IMR-90 (cell line): Measurements from ENCODE around the gene RPEL1. TPM values are rescaled to one million over a fixed set of nuclear protein-coding genes. Genes with fewer than 3 reads are reported as not detected.
"Not testable (repeated sequence)": the region's sequence is repeated elsewhere in the genome, so short reads cannot be mapped to it uniquely, and the experiment has no call there.

Source experiments
- ATAC-seq: fragments of 200-7000 bp; cut with Tn5 transposase; 2 replicates; pipeline ENCODE4 v1.9.1; 2020; ENCODE audit warnings: low read depth, mild to moderate bottlenecking, moderate library complexity
- BruUV-seq: library from RNA; stranded (reverse); fragments of 400-500 nt; replicated peaks from 2 replicates; lab custom pipeline; 2021; lab: Mats Ljungman, UMichigan
- CTCF ChIA-PET: fragments of 300-600 bp; formaldehyde crosslinking; extraction: SDS; loops from one replicate; lab custom pipeline; 2021; ENCODE audit warnings: antibody characterized with exemption; lab: Yijun Ruan, JAX
- POLR2A ChIA-PET: fragments of 300-600 bp; sonication (Branson Sonifier 250); formaldehyde crosslinking; loops from one replicate; lab custom pipeline; 2022; ENCODE audit warnings: antibody characterized with exemption; ENCODE audit not compliant: unreplicated experiment; lab: Charles Lee
- DNase-seq: peaks from one replicate; pipeline ENCODE4 v3.0.0; 2013
- H2AFZ ChIP-seq: replicated peaks from 2 replicates; pipeline ENCODE3; 2013; ENCODE audit warnings: low read length, mild to moderate bottlenecking; ENCODE audit not compliant: poor library complexity
- H2AK5ac ChIP-seq: 2 replicates; pipeline ENCODE4 v1.6.1; 2013; ENCODE audit warnings: low read depth, low read length, inconsistent platforms
- H2AK9ac ChIP-seq: replicated peaks from 2 replicates; pipeline ENCODE3; 2013; ENCODE audit warnings: mild to moderate bottlenecking, low read depth, low read length, moderate library complexity; ENCODE audit not compliant: poor library complexity
- H2BK120ac ChIP-seq: 2 replicates; pipeline ENCODE4 v1.6.1; 2013; ENCODE audit warnings: low read depth, low read length, inconsistent platforms
- H2BK15ac ChIP-seq: 3 replicates; pipeline ENCODE4 v1.6.1; 2013; ENCODE audit warnings: low read depth, low read length, inconsistent platforms
- H2BK20ac ChIP-seq: 2 replicates; pipeline ENCODE4 v1.6.1; 2013; ENCODE audit warnings: low read depth, mild to moderate bottlenecking, inconsistent platforms, low read length, moderate library complexity
- H2BK5ac ChIP-seq: 2 replicates; pipeline ENCODE4 v1.6.1; 2013; ENCODE audit warnings: mild to moderate bottlenecking, low read depth, low read length, inconsistent platforms; ENCODE audit not compliant: poor library complexity, severe bottlenecking
- H3K14ac ChIP-seq: replicated peaks from 2 replicates; pipeline ENCODE4 v1.6.1; 2013; ENCODE audit warnings: low read depth, low read length, inconsistent platforms
- H3K18ac ChIP-seq: 2 replicates; pipeline ENCODE4 v1.6.1; 2013; ENCODE audit warnings: low read depth, low read length, control low read depth
- H3K23ac ChIP-seq: 2 replicates; pipeline ENCODE4 v1.6.1; 2013; ENCODE audit warnings: low read depth, low read length, inconsistent platforms
- H3K27ac ChIP-seq: 2 replicates; pipeline ENCODE4 v1.5.1; 2013; ENCODE audit warnings: mild to moderate bottlenecking, control low read depth, low read length; ENCODE audit not compliant: insufficient read depth
- H3K27me3 ChIP-seq: 2 replicates; pipeline ENCODE4 v1.6.1; 2013; ENCODE audit warnings: low read length; ENCODE audit not compliant: control insufficient read depth, insufficient read depth
- H3K36me3 ChIP-seq: 2 replicates; pipeline ENCODE4 v1.6.1; 2013; ENCODE audit warnings: low read length, mixed read lengths; ENCODE audit not compliant: control insufficient read depth, insufficient read depth
- H3K4ac ChIP-seq: 2 replicates; pipeline ENCODE4 v1.6.1; 2013; ENCODE audit warnings: low read depth, low read length, inconsistent platforms
- H3K4me1 ChIP-seq: 2 replicates; pipeline ENCODE4 v1.6.1; 2013; ENCODE audit warnings: low read length, mixed read lengths; ENCODE audit not compliant: control insufficient read depth, insufficient read depth
- H3K4me2 ChIP-seq: 2 replicates; pipeline ENCODE4 v1.6.1; 2013; ENCODE audit warnings: low read depth, mild to moderate bottlenecking, control low read depth, low read length, moderate library complexity
- H3K4me3 ChIP-seq: 2 replicates; pipeline ENCODE4 v1.5.1; 2013; ENCODE audit warnings: low read depth, mild to moderate bottlenecking, control low read depth, low read length, moderate library complexity; ENCODE audit not compliant: insufficient read depth
- H3K56ac ChIP-seq: 2 replicates; pipeline ENCODE4 v1.6.1; 2013; ENCODE audit warnings: low read length, inconsistent platforms; ENCODE audit not compliant: insufficient read depth; ENCODE audit errors: extremely low read depth
- H3K79me1 ChIP-seq, 2 experiments: 2 replicates each; pipeline ENCODE4 v1.6.1; 2013; ENCODE audit warnings: low read length in 2 of 2, inconsistent platforms in 1 of 2, low read depth in 1 of 2
- H3K9ac ChIP-seq: 2 replicates; pipeline ENCODE4 v1.6.1; 2013; ENCODE audit warnings: low read depth, low read length, control low read depth
- H3K9me1 ChIP-seq: 2 replicates; pipeline ENCODE4 v1.6.1; 2013; ENCODE audit warnings: low read length, inconsistent platforms; ENCODE audit not compliant: insufficient read depth
- H3K9me3 ChIP-seq: 2 replicates; pipeline ENCODE4 v1.6.1; 2013; ENCODE audit warnings: low read length; ENCODE audit not compliant: control insufficient read depth, insufficient read depth
- H4K20me1 ChIP-seq: 2 replicates; pipeline ENCODE4 v1.6.1; 2013; ENCODE audit warnings: low read length, inconsistent platforms; ENCODE audit not compliant: insufficient read depth
- H4K5ac ChIP-seq: 2 replicates; pipeline ENCODE4 v1.6.1; 2013; ENCODE audit warnings: mild to moderate bottlenecking, low read depth, low read length, control low read depth
- H4K8ac ChIP-seq, 2 experiments: 2 replicates each; pipeline ENCODE4 v1.6.1; 2013; ENCODE audit warnings: low read depth in 2 of 2, low read length in 2 of 2, control low read depth in 1 of 2, inconsistent platforms in 1 of 2
- H4K91ac ChIP-seq: 2 replicates; pipeline ENCODE4 v1.6.1; 2013; ENCODE audit warnings: low read depth, low read length, inconsistent platforms; ENCODE audit not compliant: insufficient read depth
- WGBS, 2 experiments: methylation state at CpG; one replicate each; pipeline versions ENCODE4 v1.1.5 to v1.1.7; 2013; ENCODE audit warnings: missing lambda C conversion rate in 2 of 2; ENCODE audit not compliant: insufficient read length in 1 of 2; ENCODE audit errors: extremely low coverage in 2 of 2; 5-methylcytosine and 5-hydroxymethylcytosine counted together
- dilution Hi-C: fragments of 300-500 bp; cut with HindIII; formaldehyde crosslinking; loops from one replicate; pipeline ENCODE4 v1.14.3; 2018; ENCODE audit warnings: low sequenced_read_pairs; ENCODE audit not compliant: unreplicated experiment
- in situ Hi-C: fragments of 300-500 bp; cut with MboI; formaldehyde crosslinking; loops from 3 replicates; pipeline ENCODE4 v1.14.3; 2019; ENCODE audit warnings: low sequenced_read_pairs, inconsistent platforms, mixed read lengths
- intact Hi-C: fragments of 100-400 bp; cut with micrococcal nuclease; formaldehyde crosslinking; loops from 2 replicates; pipeline ENCODE4 v1.10.0; 2022
- polyA plus RNA-seq, 3 experiments: library from polyadenylated mRNA; depleted of rRNA; stranded (reverse); fragments of >200 nt; gene quantifications; 2 replicates each; pipeline ENCODE4 v1.2.3, GENCODE V29; 2012; ENCODE audit warnings: low replicate concordance in 1 of 3
- total RNA-seq: library from RNA; depleted of rRNA; stranded (reverse); fragments of >200 nt; gene quantifications from 2 replicates; pipeline ENCODE4 v1.2.3, GENCODE V29; 2012

The RPEL1 gene
- total and polyA plus RNA-seq, 2 of the 4 experiments (the other 2 are of a cell fraction) = under 0.01 to 0.26 TPM

DNA sequence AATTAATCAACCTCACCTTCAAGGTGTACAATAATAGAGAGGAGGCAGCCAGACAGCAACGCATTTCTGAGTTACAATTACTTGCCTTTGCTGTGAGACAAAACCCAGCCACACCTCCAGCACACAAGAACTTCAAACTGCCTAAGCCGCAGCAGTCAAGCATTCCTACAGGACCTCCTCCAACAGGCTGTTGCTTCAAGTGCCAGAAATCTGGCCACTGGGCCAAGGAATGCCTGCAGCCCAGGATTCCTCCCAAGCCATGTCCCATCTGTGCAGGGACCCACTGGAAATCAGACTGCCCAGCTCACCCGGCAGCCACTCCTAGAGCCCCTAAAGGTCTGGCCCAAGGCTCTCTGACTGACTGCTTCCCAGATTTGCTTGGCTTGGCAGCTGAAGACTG, 38.0 kb upstream of the RPEL1 start:
- H2BK5ac ChIP-seq, H2BK20ac ChIP-seq, H3K27ac ChIP-seq, H3K9ac ChIP-seq, H3K9me3 ChIP-seq, H2AFZ ChIP-seq, H3K56ac ChIP-seq, H3K18ac ChIP-seq, dilution Hi-C loops, H2AK9ac ChIP-seq, H3K4me1 ChIP-seq, ATAC-seq, H3K23ac ChIP-seq, H3K9me1 ChIP-seq, H4K20me1 ChIP-seq, H3K79me1 ChIP-seq, POLR2A ChIA-PET, intact Hi-C loops, H3K27me3 ChIP-seq, H3K4me2 ChIP-seq, H2BK120ac ChIP-seq, H4K91ac ChIP-seq, H3K14ac ChIP-seq, H3K36me3 ChIP-seq, H3K4me3 ChIP-seq, BruUV-seq, in situ Hi-C loops, CTCF ChIA-PET: not testable (repeated sequence)
- Histone ChIP-seq H4K5ac (peak overlapping the region; percentile 4; the same call in 1 of the 2 replicates), H4K8ac (peak overlapping the region in 1 of 2 experiments; percentile 55; a peak in 1 of 4 replicates), H3K4ac (0 out of 2 replicates have a peak overlapping the region, but pooled peaks have one; percentile 61), H2AK5ac (peak overlapping the region; percentile 59; the same call in 1 of the 2 replicates), H2BK15ac (peak overlapping the region; percentile 80; the same call in 1 of the 3 replicates)
- 50% methylated on average over 1 of the region's 3 CpGs; no CpG with 5 or more reads in 1 of the 2 experiments for WGBS, 2 experiments
- peak; percentile 40 for DNase-seq

DNA sequence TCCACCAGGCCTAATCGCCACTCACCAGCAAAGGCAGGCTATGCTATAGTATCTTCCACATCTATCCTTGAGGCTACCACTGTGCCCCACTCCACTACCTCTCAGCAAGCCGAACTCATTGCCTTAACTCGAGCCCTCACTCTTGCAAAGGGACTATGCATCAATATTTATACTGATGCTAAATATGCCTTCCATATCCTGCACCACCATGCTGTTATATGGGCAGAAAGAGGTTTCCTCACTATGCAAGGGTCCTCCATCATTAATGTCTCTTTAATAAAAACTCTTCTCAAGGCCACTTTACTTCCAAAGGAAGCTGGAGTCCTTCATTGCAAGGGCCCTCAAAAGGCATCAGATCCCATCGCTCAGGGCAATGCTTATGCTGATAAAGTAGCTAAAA, 35.4 kb upstream of the RPEL1 start:
- H2BK15ac ChIP-seq, H2AK5ac ChIP-seq, H2BK120ac ChIP-seq, H3K14ac ChIP-seq, H3K9ac ChIP-seq, H3K36me3 ChIP-seq, H2AFZ ChIP-seq, H3K18ac ChIP-seq, dilution Hi-C loops, H3K4ac ChIP-seq, in situ Hi-C loops, intact Hi-C loops, H3K27me3 ChIP-seq, H3K56ac ChIP-seq, H4K5ac ChIP-seq, H3K79me1 ChIP-seq, H4K91ac ChIP-seq, H2BK5ac ChIP-seq, POLR2A ChIA-PET, H3K4me3 ChIP-seq, H2BK20ac ChIP-seq, CTCF ChIA-PET, BruUV-seq, H3K4me1 ChIP-seq, H2AK9ac ChIP-seq, H4K20me1 ChIP-seq, H3K27ac ChIP-seq, H3K23ac ChIP-seq, H4K8ac ChIP-seq, H3K9me1 ChIP-seq, H3K4me2 ChIP-seq, DNase-seq, ATAC-seq: not testable (repeated sequence)
- no CpG with 5 or more reads among the region's 4 CpGs for WGBS, 2 experiments
- peaks cover 11% of the 10 kb centered on the region for H3K9me3 ChIP-seq
